Heart left ventricle (tissue), 16 donors: ENCODE results near the gene TMEM33. TPM values are rescaled to one million over a fixed set of nuclear protein-coding genes. Genes with fewer than 3 reads are reported as not detected.
A peak's percentile ranks its signal among the peaks of the same experiment; 100 is the strongest.

Experiments used
- ATAC-seq, 4 donors: fragments of 200-7000 bp; cut with Tn5 transposase; one replicate each; pipeline ENCODE4 v1.9.1; 2020 to 2022; ENCODE audit warnings: moderate library complexity in 4 of 4, mild to moderate bottlenecking in 3 of 4, moderate number of reproducible peaks in 1 of 4
- DNase-seq, 5 donors: peaks; one replicate each; pipeline ENCODE4 v3.0.0-alpha.2; 2020
- H3K27ac ChIP-seq, 12 donors: fragments of 200-600 bp; sonication (generic) in 4 of 12; one replicate each; pipeline versions ENCODE4 v1.5.0 to v1.8.0; 2016 to 2022; ENCODE audit warnings: mild to moderate bottlenecking in 2 of 12
- H3K27me3 ChIP-seq, 9 donors: fragments of 200-600 bp; sonication (generic) in 2 of 9; one replicate each; pipeline versions ENCODE4 v1.5.1 to v1.8.0; 2016 to 2022; ENCODE audit warnings: mild to moderate bottlenecking in 3 of 9
- H3K36me3 ChIP-seq, 9 donors: fragments of 200-600 bp; sonication (generic) in 2 of 9; one replicate each; pipeline versions ENCODE4 v1.5.0 to v1.8.0; 2018 to 2022; ENCODE audit warnings: mild to moderate bottlenecking in 2 of 9
- H3K4me1 ChIP-seq, 12 donors: fragments of 200-600 bp; sonication (generic) in 4 of 12; one replicate each; pipeline versions ENCODE4 v1.5.0 to v1.8.0; 2016 to 2022; ENCODE audit warnings: mild to moderate bottlenecking in 3 of 12
- H3K4me3 ChIP-seq, 12 donors: fragments of 200-600 bp; sonication (generic) in 4 of 12; one replicate each; pipeline versions ENCODE4 v1.5.0 to v1.8.0; 2017 to 2022; ENCODE audit warnings: mild to moderate bottlenecking in 9 of 12, moderate library complexity in 4 of 12
- H3K9me3 ChIP-seq, 12 donors: fragments of 200-600 bp; sonication (generic) in 4 of 12; one replicate each; pipeline versions ENCODE4 v1.5.0 to v1.8.0; 2016 to 2022; ENCODE audit warnings: mild to moderate bottlenecking in 1 of 12
- POLR2A ChIP-seq, 2 donors: fragments of 450-650 bp; IDR thresholded peaks; one replicate each; pipeline ENCODE4 v1.6.1; 2017; ENCODE audit warnings: antibody characterized with exemption in 2 of 2, mild to moderate bottlenecking in 2 of 2, moderate library complexity in 2 of 2
- WGBS, 4 donors: extraction: QIAGEN DNeasy Blood & Tissue Kit in 2 of 4; methylation state at CpG; one replicate each; pipeline versions ENCODE4 v1.1.5 to v1.1.7; 2013 to 2018; 5-methylcytosine and 5-hydroxymethylcytosine counted together
- intact Hi-C, 10 donors: fragments of 100-400 bp; cut with DNase I; formaldehyde crosslinking; loops; one replicate each; pipeline versions ENCODE4 v1.11.1 to v1.14.2; 2022
- long read RNA-seq, 3 donors: library from polyadenylated mRNA; unstranded; transcript quantifications; one replicate each; pipeline ENCODE4 v2.0.0, GENCODE V29; 2020 to 2021
- polyA plus RNA-seq, 2 donors: library from polyadenylated mRNA; stranded (reverse); fragments of 200-250 nt; gene quantifications; one replicate each; pipeline ENCODE4 v1.2.3, GENCODE V29; 2013
- total RNA-seq, 9 donors: library from RNA; depleted of rRNA in 2 of 9; stranded (reverse); fragments of >200 nt in 2 of 9; fragmentation: NEBNext Ultra II Directional in 3 of 9; extraction: Animal tissue kit (Norgen Biotek cat#: 25700) in 3 of 9; gene quantifications; one replicate each; pipeline versions ENCODE4 v1.1.0 to v1.2.4, GENCODE V29; 2016 to 2023
- TF ChIP-seq, protein P1 (sequence below), 12 donors: fragments of 200-600 bp; sonication (generic) in 4 of 12; IDR thresholded peaks; one replicate each; pipeline versions ENCODE4 v1.5.0 to v1.8.0; 2018 to 2022; ENCODE audit warnings: antibody characterized with exemption in 12 of 12, mild to moderate bottlenecking in 5 of 12
- donor health status: ischemic (EF 13 %, LVEDD 7.1; RV severe dilation, severe dysfunction).
- donor health status: healthy with polysubstance abuse.
- donor health status: DM: no; HTN: yes; CAD: no.
- donor health status: DM: no; HTN: no; CAD: no.
- donor health status: ischemic (EF 25% LVEDD 6.9; RV normal size, moderate dysfunction).
- donor health status: ischemic (EF 25% LVEDD 5.7; RV mildly dilated, moderate dysfunction).
- donor health status: healthy.
- donor health status: DM: yes; HTN: yes; CAD: no.
- donor health status: ischemic (EF 35%, LVEDD 5.7; RV mildly dilated, moderate dysfunction).
- donor health status: nonischemic (EF 11% LVEDD 7.7; RV severe dilation, severe dysfunction).
- donor health status: DM: yes; HTN: yes; CAD: no.
- donor health status: PGD.
- donor health status: ischemic (EF 29% LVEDD 5.4; RV normal size, mild dysfunction).
- donor health status: nonischemic (EF 23%, LVEDD 6.1; RV moderate dilation, normal function).

Gene TMEM33
- total RNA-seq (10 to 100 TPM; 22.6 to 41.5 (median 27.8) TPM), polyA plus RNA-seq (10 to 100 TPM in 1 of 2 donors, 1 to 10 TPM in 1; 5.4 to 18.4 TPM)
- long read RNA-seq, donor 1, full-length matches to known transcripts: 6 of 8 reads
- long read RNA-seq, donor 1, partial matches to known transcripts: 0 of 8 reads
- long read RNA-seq, donor 1, other reads (novel, unspliced or antisense): 2 of 8 reads
- long read RNA-seq, donor 2, full-length matches to known transcripts: 22 of 28 reads
- long read RNA-seq, donor 2, partial matches to known transcripts: 1 of 28 reads
- long read RNA-seq, donor 2, other reads (novel, unspliced or antisense): 5 of 28 reads
- long read RNA-seq, donor 3, full-length matches to known transcripts: 8 of 9 reads
- long read RNA-seq, donor 3, partial matches to known transcripts: 0 of 9 reads
- long read RNA-seq, donor 3, other reads (novel, unspliced or antisense): 1 of 9 reads

DNA sequence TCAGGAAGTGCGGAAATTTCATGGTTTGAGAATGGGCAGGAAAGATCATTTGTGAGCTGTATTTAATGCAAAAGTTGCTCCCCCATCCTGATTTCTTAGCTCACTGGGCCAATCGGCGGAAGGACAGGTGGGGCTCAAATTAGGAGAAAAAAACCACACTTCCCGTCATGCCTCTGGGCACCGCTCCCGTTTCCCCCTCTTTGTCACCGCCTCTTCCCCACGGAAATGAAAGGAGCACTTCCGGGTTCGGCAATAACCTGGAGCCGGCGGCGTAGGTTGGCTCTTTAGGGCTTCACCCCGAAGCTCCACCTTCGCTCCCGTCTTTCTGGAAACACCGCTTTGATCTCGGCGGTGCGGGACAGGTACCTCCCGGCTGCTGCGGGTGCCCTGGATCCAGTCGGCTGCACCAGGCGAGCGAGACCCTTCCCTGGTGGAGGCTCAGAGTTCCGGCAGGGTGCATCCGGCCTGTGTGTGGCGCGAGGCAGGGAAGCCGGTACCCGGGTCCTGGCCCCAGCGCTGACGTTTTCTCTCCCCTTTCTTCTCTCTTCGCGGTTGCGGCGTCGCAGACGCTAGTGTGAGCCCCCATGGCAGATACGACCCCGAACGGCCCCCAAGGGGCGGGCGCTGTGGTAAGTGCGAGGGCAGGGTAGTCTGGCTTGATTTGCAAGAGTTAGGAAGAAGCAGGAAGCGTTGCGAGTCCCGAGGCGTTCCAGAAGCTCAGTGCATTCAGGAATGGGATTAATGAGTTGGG, at the start of gene TMEM33:
Gene TMEM33 (plus strand): TSS at position 529 of the 751 bp plus-strand sequence. CDS start 56 bp downstream, at position 585.
- peak in 1 of 2 donors; percentile 76 for TF ChIP-seq POLR2A (IDR thresholded peaks at IDR 0.05)
- TF ChIP-seq, protein P1, sequence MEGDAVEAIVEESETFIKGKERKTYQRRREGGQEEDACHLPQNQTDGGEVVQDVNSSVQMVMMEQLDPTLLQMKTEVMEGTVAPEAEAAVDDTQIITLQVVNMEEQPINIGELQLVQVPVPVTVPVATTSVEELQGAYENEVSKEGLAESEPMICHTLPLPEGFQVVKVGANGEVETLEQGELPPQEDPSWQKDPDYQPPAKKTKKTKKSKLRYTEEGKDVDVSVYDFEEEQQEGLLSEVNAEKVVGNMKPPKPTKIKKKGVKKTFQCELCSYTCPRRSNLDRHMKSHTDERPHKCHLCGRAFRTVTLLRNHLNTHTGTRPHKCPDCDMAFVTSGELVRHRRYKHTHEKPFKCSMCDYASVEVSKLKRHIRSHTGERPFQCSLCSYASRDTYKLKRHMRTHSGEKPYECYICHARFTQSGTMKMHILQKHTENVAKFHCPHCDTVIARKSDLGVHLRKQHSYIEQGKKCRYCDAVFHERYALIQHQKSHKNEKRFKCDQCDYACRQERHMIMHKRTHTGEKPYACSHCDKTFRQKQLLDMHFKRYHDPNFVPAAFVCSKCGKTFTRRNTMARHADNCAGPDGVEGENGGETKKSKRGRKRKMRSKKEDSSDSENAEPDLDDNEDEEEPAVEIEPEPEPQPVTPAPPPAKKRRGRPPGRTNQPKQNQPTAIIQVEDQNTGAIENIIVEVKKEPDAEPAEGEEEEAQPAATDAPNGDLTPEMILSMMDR (IDR thresholded peaks at IDR 0.05): peak in 3 of 12 donors; percentile 16 to 36 (median 30)
- intact Hi-C loops: no loop called here
- 1 to 2% (median 2%) methylated on average over 45 to 49 of the region's 49 CpGs for WGBS, 4 donors

DNA sequence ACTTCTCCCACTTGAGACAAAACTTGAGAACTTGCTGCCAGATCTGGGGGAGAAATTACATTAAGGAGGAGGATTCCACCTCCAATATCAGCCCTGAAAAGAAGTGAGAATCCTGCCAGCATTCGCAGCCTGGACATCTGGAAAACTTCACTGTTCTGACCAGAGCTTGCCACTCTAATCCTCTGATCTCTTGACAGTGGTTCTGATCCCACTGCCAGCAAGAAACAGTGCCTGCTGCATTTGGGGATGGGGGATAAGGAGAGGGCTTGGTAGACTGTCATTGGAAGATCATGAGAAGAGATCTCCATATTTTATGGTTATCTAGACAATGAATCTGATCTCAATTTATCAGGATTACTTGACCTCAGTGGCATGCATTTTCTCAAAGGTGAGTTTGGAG, 49.8 kb upstream of the TMEM33 start:
- no peaks in the 10 kb centered on the region for H3K36me3 ChIP-seq
- no peak for TF ChIP-seq POLR2A (IDR thresholded peaks at IDR 0.05)
- TF ChIP-seq, protein P1 (IDR thresholded peaks at IDR 0.05): no peak
- H3K27ac ChIP-seq: no peak overlapping the region
- no peaks in the 10 kb centered on the region for H3K9me3 ChIP-seq
- peaks cover 16 to 56% (median 36%) of the 10 kb centered on the region in 9 donors for H3K27me3 ChIP-seq
- ATAC-seq: no peak
- no peak overlapping the region for H3K4me3 ChIP-seq
- DNase-seq: no peak
- WGBS, 4 donors: 38 to 88% (median 52%) methylated on average over 1 of the region's 1 CpG
- H3K4me1 ChIP-seq: peaks cover 4 to 23% (median 20%) of the 10 kb centered on the region in 12 donors
- intact Hi-C loops: loop anchor here in 5 of 10 donors (5.0 to 10.0 kb wide), 4 partner anchors 193 to 631 kb away; partner anchors contain the start of gene UCHL1 (in 3 of the 5)

More for the DNA sequence above, at the start of gene TMEM33:
- H3K36me3 ChIP-seq: peaks cover 0 to 18% (median 14%) of the 10 kb centered on the region in 9 donors
- no peaks in the 10 kb centered on the region for H3K27me3 ChIP-seq
- ATAC-seq (peak; percentile 93 to 100 (median 98)), DNase-seq (peak; percentile 87 to 91 (median 88))
- peak within 1 kb of the TSS; percentile 26 to 87 (median 82) for H3K27ac ChIP-seq
- H3K9me3 ChIP-seq: no peaks in the 10 kb centered on the region
- H3K4me3 ChIP-seq: peak within 1 kb of the TSS; percentile 68 to 98 (median 94)
- H3K4me1 ChIP-seq: peaks cover 0 to 35% (median 19%) of the 10 kb centered on the region in 12 donors

DNA sequence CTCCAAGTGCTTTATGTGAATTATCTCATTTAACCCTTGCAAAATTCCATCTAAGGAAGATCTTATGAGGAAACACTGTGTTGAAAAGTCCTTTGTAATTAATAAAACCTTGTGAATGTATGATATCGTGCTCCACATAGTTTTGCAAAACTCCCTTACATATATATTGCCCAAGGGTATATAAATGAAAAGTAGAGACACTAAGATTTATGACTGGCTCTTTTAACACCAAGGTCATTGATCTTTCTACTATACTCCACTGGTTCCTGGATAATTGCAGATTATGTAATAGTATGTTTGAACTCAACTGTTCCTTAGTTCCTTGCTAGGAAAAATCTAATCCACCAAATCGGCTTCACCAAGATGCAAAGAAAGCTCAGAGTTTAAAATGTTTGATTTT, 48.0 kb upstream of the TMEM33 start:
- peaks cover 0 to 5% (median 4%) of the 10 kb centered on the region in 12 donors for H3K4me1 ChIP-seq
- H3K27me3 ChIP-seq: peaks cover under 1 to 50% (median 18%) of the 10 kb centered on the region in 9 donors
- 57 to 73% (median 63%) methylated on average over 2 of the region's 2 CpGs for WGBS, 4 donors
- ATAC-seq (no peak), DNase-seq (no peak)
- H3K36me3 ChIP-seq: no peaks in the 10 kb centered on the region
- H3K9me3 ChIP-seq: no peaks in the 10 kb centered on the region
- H3K4me3 ChIP-seq: no peak overlapping the region
- H3K27ac ChIP-seq: no peak overlapping the region
- intact Hi-C loops: loop anchor here in 6 of 10 donors (2.0 to 10.0 kb wide), 5 partner anchors 194 to 632 kb away; partner anchors contain the start of gene UCHL1 (in 3 of the 6)
- TF ChIP-seq, protein P1 (IDR thresholded peaks at IDR 0.05): no peak
- TF ChIP-seq POLR2A (IDR thresholded peaks at IDR 0.05): no peak
